Activated T-helper 17 cell treated with anti-CD3 and anti-CD28 coated beads, Interleukin-2, amount 50 U/mL, for 72 hours (primary cell): Measurements from ENCODE around the gene SPIB. TPM values are rescaled to one million over a fixed set of nuclear protein-coding genes. Genes with fewer than 3 reads are reported as not detected.
A peak's percentile ranks its signal among the peaks of the same experiment; 100 is the strongest.

Experiments used
- ATAC-seq: fragments of 150-1000 bp; cut with Tn5 transposase; replicated peaks from 2 replicates; pipeline ENCODE4 v1.10.0; 2021; ENCODE audit warnings: mild to moderate bottlenecking, moderate library complexity
- H3K27ac Mint-ChIP-seq: one replicate; pipeline ENCODE4 v1.8.0; 2022; ENCODE audit warnings: mixed read lengths
- H3K27me3 Mint-ChIP-seq: one replicate; pipeline ENCODE4 v1.8.0; 2022; ENCODE audit warnings: mixed read lengths
- H3K36me3 Mint-ChIP-seq: one replicate; pipeline ENCODE4 v1.8.0; 2022; ENCODE audit warnings: low read depth, mild to moderate bottlenecking, mixed read lengths
- H3K4me1 Mint-ChIP-seq: one replicate; pipeline ENCODE4 v1.8.0; 2022; ENCODE audit warnings: mixed read lengths
- H3K4me3 Mint-ChIP-seq: one replicate; pipeline ENCODE4 v1.8.0; 2022; ENCODE audit warnings: mild to moderate bottlenecking, mixed read lengths
- H3K9me3 Mint-ChIP-seq: one replicate; pipeline ENCODE4 v1.8.0; 2022; ENCODE audit warnings: mixed read lengths
- total RNA-seq, 2 donors: library from RNA; stranded (reverse); gene quantifications; one replicate each; pipeline ENCODE4 v1.2.3, GENCODE V29; 2022

SPIB gene
- 1 to 10 TPM; 1.9 to 2.4 TPM for total RNA-seq

GRCh38 chr19:50418176-50419021, at the start of gene SPIB:
Gene SPIB, plus strand, starts transcription at chr19:50418938. Its CDS starts 25 bp downstream, at chr19:50418963.
- no peak for ATAC-seq
- Mint-ChIP-seq H3K4me3 (no peak within 1 kb of the TSS), H3K36me3 (peaks cover 29% of the 10 kb centered on the region), H3K4me1 (peaks cover 11% of the 10 kb centered on the region), H3K27me3 (peaks cover 24% of the 10 kb centered on the region), H3K9me3 (no peaks in the 10 kb centered on the region), H3K27ac (no peak within 1 kb of the TSS)

- Mint-ChIP-seq H3K9me3 (no peaks in the 10 kb centered on the region), H3K4me3 (no peak overlapping the region)
- ATAC-seq: no peak
Measured at GRCh38 chr19:50371914-50372475, 46.7 kb upstream of the SPIB start.

GRCh38 chr19:50376166-50377050, 42.3 kb upstream of the SPIB start, which contains the start of gene NR1H2:
Gene NR1H2, plus strand, starts transcription at chr19:50376457. Its CDS starts 1,149 bp downstream, at chr19:50377606.
- ATAC-seq: peak; percentile 97
- Mint-ChIP-seq H3K27ac (peak within 1 kb of the TSS; percentile 96), H3K27me3 (no peaks in the 10 kb centered on the region), H3K9me3 (no peaks in the 10 kb centered on the region), H3K4me3 (peak within 1 kb of the TSS; percentile 92), H3K36me3 (peaks cover 54% of the 10 kb centered on the region), H3K4me1 (peaks cover 11% of the 10 kb centered on the region)

More at GRCh38 chr19:50371914-50372475, 46.7 kb upstream of the SPIB start:
- Mint-ChIP-seq H3K27me3 (no peaks in the 10 kb centered on the region), H3K4me1 (peaks cover 16% of the 10 kb centered on the region), H3K27ac (no peak overlapping the region), H3K36me3 (peaks cover 10% of the 10 kb centered on the region)

GRCh38 chr19:50377051-50377461, 41.7 kb upstream of the SPIB start:
- Mint-ChIP-seq H3K4me3 (peak overlapping the region; percentile 92), H3K4me1 (peaks cover 11% of the 10 kb centered on the region), H3K9me3 (no peaks in the 10 kb centered on the region), H3K27me3 (no peaks in the 10 kb centered on the region), H3K27ac (peak overlapping the region; percentile 96), H3K36me3 (peaks cover 56% of the 10 kb centered on the region)
- peak; percentile 9 for ATAC-seq

GRCh38 chr19:50377517-50377916, 41.2 kb upstream of the SPIB start:
- H3K27me3 Mint-ChIP-seq: no peaks in the 10 kb centered on the region
- no peak for ATAC-seq
- peak overlapping the region; percentile 92 for H3K4me3 Mint-ChIP-seq
- H3K9me3 Mint-ChIP-seq: no peaks in the 10 kb centered on the region
- peak overlapping the region; percentile 8 for H3K27ac Mint-ChIP-seq
- H3K36me3 Mint-ChIP-seq: peaks cover 56% of the 10 kb centered on the region
- peaks cover 11% of the 10 kb centered on the region for H3K4me1 Mint-ChIP-seq

GRCh38 chr19:50378169-50378862, 40.4 kb upstream of the SPIB start:
- no peaks in the 10 kb centered on the region for H3K9me3 Mint-ChIP-seq
- peak overlapping the region; percentile 92 for H3K4me3 Mint-ChIP-seq
- peaks cover 14% of the 10 kb centered on the region for H3K4me1 Mint-ChIP-seq
- H3K27me3 Mint-ChIP-seq: no peaks in the 10 kb centered on the region
- H3K27ac Mint-ChIP-seq: peak overlapping the region; percentile 8
- peaks cover 62% of the 10 kb centered on the region for H3K36me3 Mint-ChIP-seq
- no peak for ATAC-seq

GRCh38 chr19:50378863-50379236, 39.9 kb upstream of the SPIB start:
- peaks cover 19% of the 10 kb centered on the region for H3K4me1 Mint-ChIP-seq
- no peaks in the 10 kb centered on the region for H3K27me3 Mint-ChIP-seq
- no peak overlapping the region for H3K27ac Mint-ChIP-seq
- no peak overlapping the region for H3K4me3 Mint-ChIP-seq
- H3K36me3 Mint-ChIP-seq: peaks cover 68% of the 10 kb centered on the region
- ATAC-seq: no peak
- no peaks in the 10 kb centered on the region for H3K9me3 Mint-ChIP-seq

- no peaks in the 10 kb centered on the region for H3K9me3 Mint-ChIP-seq
- peaks cover 75% of the 10 kb centered on the region for H3K36me3 Mint-ChIP-seq
- H3K27me3 Mint-ChIP-seq: no peaks in the 10 kb centered on the region
- no peak for ATAC-seq
- no peak overlapping the region for H3K27ac Mint-ChIP-seq
- no peak overlapping the region for H3K4me3 Mint-ChIP-seq
- peaks cover 15% of the 10 kb centered on the region for H3K4me1 Mint-ChIP-seq
Measured at GRCh38 chr19:50379602-50380001, 39.1 kb upstream of the SPIB start.

- peaks cover 80% of the 10 kb centered on the region for H3K36me3 Mint-ChIP-seq
Measured at GRCh38 chr19:50380137-50380536, 38.6 kb upstream of the SPIB start.

GRCh38 chr19:50380751-50381151, 38.0 kb upstream of the SPIB start:
- Mint-ChIP-seq H3K4me3 (no peak overlapping the region), H3K27ac (no peak overlapping the region), H3K9me3 (no peaks in the 10 kb centered on the region), H3K4me1 (peaks cover 22% of the 10 kb centered on the region), H3K36me3 (peaks cover 87% of the 10 kb centered on the region), H3K27me3 (no peaks in the 10 kb centered on the region)
- ATAC-seq: no peak

More at GRCh38 chr19:50380137-50380536, 38.6 kb upstream of the SPIB start:
- Mint-ChIP-seq H3K4me1 (peaks cover 19% of the 10 kb centered on the region), H3K27me3 (no peaks in the 10 kb centered on the region), H3K9me3 (no peaks in the 10 kb centered on the region), H3K4me3 (no peak overlapping the region), H3K27ac (no peak overlapping the region)
- no peak for ATAC-seq

GRCh38 chr19:50381881-50382729, 36.6 kb upstream of the SPIB start:
- Mint-ChIP-seq H3K36me3 (peaks cover 88% of the 10 kb centered on the region), H3K4me1 (peaks cover 20% of the 10 kb centered on the region), H3K27ac (no peak overlapping the region), H3K27me3 (no peaks in the 10 kb centered on the region), H3K9me3 (no peaks in the 10 kb centered on the region), H3K4me3 (no peak overlapping the region)
- ATAC-seq: no peak

GRCh38 chr19:50383001-50383851, 35.5 kb upstream of the SPIB start:
- Mint-ChIP-seq H3K4me1 (peaks cover 26% of the 10 kb centered on the region), H3K27me3 (no peaks in the 10 kb centered on the region), H3K36me3 (peaks cover 88% of the 10 kb centered on the region), H3K27ac (peak overlapping the region; percentile 88), H3K4me3 (peak overlapping the region; percentile 96), H3K9me3 (no peaks in the 10 kb centered on the region)
- no peak for ATAC-seq
